ENCODE results near the gene CCL26. TPM values are rescaled to one million over a fixed set of nuclear protein-coding genes. Genes with fewer than 3 reads are reported as not detected.
"Not testable (repeated sequence)": the region's sequence is repeated elsewhere in the genome, so short reads cannot be mapped to it uniquely, and the experiment has no call there.

Gene CCL26
- total RNA-seq, 1 experiment from 2014 or later: 28.4 TPM

DNA sequence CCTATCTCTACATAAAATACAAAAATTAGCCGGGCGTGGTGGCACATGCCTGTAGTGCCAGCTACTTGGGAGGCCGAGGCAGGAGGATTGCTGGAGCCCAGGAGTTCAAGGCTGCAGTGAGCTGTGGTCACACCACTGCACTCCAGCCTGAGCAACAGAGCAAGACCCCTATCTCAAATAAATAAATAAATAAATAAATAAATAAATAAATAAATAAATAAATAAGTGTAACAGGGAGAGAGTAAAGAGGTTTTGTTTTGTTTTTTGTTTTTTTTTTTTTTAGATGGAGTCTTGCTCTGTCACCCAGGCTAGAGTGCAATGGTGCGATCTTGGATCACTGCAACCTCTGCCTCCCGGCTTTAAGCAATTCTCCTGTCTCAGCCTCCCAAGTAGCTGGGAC is 20.6 kb upstream of the CCL26 start:
- DNase-seq (ENCODE audit: low read depth): not testable (repeated sequence)

DNA sequence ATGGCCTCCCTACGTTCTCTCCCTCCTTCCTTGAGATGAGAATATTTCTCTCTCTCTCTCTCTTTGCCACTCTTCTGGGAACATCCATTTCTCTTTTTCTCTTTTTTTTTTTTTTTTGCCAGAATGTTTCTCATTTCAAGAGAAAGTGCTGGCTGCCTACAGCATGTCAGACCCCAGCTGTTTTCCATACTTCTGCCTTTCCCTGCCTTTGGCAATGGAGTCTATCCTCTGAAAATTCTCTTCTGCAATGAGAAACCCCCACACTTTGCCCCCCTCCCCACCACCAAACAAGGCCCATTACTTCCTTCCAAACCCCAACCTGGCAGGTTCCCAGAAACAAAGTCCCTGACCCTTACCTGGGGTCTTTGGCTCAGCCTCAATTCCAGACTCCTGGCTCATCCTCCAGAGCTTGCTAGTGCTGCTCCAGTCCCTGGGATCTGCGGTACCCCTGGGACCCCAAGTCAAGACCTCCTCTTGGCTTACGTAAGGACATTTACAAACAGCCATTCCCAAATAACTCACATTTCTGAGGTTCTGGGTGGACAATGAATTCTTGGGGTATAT is 17.4 kb upstream of the CCL26 start:
- no peak for DNase-seq (ENCODE audit: low read depth)

- not testable (repeated sequence) for DNase-seq (ENCODE audit: low read depth)
These were observed 16.3 kb upstream of the CCL26 start for GRCh38 chr7:75788154-75788847.

DNA sequence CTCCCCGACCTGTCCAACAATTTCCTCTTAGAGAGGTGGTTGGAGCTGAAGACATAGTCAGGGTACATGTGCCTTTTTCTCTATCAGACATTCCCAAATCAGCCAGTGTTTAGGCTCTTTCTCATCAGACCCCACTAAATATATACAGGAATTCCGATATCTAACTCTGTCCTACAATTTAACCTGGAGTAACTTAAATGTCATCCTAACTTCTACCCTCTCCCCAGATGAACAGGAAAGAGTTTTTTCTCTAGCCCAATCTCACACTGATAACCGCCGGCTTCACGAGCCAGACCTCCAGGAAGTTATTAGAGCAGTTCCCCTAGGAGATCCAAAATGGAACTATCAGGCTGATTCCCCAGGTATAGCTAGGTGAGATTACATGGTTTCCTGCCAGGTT is 11.0 kb upstream of the CCL26 start:
- not testable (repeated sequence) for DNase-seq (ENCODE audit: low read depth)

- DNase-seq (ENCODE audit: low read depth): not testable (repeated sequence)
These were observed 8.7 kb upstream of the CCL26 start for GRCh38 chr7:75780647-75781273.

- peak; percentile 65 for DNase-seq (ENCODE audit: low read depth)
These were observed 7.5 kb upstream of the CCL26 start for GRCh38 chr7:75779516-75779915.

- DNase-seq (ENCODE audit: low read depth): not testable (repeated sequence)
These were observed 7.0 kb upstream of the CCL26 start for GRCh38 chr7:75779035-75779434.

GRCh38 chr7:75776295-75776971 is 4.4 kb upstream of the CCL26 start:
- DNase-seq (ENCODE audit: low read depth): peak; percentile 94

GRCh38 chr7:75773958-75774357 is 1.9 kb upstream of the CCL26 start:
- not testable (repeated sequence) for DNase-seq (ENCODE audit: low read depth)

GRCh38 chr7:75771224-75771623 is 787 bp downstream of the CCL26 start:
- DNase-seq (ENCODE audit: low read depth): peak; percentile 90

DNA sequence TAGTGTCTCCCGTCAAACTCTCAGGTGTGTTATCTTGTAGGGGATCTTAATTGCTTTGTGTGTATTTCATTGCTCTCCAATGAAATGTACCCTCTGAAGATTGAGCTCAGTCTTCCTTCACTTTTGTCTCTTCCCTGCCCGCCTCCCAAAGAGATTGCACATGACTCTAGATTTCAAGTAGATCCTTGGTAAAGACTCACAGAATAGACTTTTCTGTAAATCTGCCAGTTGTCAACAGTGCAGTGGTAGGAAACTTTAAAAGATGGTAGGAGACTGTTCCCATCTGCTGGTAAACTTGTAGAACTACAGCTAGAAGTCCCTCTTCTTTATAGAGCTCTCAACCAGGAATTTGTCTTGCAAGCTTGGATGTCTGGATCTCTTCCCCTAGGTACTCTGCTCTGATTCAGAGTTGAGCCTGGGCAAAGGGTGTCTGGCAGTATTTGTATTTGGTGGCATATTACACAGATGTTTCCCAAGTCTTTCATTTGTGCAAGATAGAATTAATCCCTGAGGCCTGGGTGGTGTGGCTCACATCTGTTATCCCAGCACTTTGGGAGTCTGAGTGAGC is 9.6 kb downstream of the CCL26 start:
- DNase-seq (ENCODE audit: low read depth): peak; percentile 76

DNA sequence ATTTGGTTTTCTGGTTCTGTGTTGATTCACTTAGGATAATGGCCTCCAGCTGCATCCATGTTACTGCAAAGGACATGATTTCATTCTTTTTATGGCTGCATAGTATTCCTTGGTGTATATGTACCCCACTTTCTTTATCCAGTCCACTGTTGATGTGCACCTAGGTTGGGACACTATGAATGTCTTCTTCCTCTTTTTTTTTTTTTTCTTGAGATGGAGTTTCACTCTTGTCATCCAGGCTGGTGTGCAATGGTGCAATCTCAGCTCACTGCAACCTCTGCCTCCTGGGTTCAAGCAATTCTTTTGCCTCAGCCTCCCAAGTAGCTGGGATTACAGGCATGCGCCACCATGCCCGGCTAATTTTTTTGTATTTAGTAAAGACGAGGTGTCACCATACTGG is 10.2 kb downstream of the CCL26 start:
- DNase-seq (ENCODE audit: low read depth): not testable (repeated sequence)

DNA sequence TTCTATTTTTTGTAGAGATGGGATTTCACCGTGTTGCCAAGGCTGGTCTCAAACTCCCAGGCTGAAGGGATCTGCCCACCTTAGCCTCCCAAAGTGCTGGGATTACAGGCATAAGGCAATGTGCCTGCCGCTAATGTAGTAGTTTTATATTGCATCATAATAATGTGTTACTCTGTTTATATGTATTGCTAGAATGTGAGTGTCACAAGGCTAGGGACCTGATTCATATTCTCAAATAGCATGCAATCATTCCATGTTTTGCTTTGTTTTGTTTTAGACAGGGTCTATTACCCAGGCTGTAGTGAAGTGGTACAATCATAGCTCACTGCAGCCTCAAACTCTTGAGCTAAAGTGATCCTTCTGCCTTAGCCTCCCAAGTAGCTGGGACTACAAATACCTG is 13.5 kb downstream of the CCL26 start:
- no peak for DNase-seq (ENCODE audit: low read depth)

DNA sequence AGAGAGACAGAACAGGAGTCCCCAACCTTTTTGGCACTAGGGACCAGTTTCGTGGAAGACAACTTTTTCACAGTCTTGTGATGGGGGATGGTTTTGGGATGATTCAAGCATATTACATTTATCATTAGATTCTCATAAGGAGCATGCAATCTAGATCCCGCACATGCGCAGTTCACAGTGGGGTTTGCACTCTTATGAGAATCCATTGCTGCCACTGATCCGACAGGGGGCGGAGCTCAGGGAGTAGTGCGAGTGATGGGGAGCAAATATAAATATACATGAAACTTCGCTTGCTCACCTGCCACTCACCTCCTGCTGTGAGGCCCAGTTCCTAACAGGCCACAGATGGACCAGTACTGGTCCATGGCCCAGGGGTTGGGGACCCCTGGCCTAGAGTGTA is 14.2 kb downstream of the CCL26 start:
- no peak for DNase-seq (ENCODE audit: low read depth)

DNA sequence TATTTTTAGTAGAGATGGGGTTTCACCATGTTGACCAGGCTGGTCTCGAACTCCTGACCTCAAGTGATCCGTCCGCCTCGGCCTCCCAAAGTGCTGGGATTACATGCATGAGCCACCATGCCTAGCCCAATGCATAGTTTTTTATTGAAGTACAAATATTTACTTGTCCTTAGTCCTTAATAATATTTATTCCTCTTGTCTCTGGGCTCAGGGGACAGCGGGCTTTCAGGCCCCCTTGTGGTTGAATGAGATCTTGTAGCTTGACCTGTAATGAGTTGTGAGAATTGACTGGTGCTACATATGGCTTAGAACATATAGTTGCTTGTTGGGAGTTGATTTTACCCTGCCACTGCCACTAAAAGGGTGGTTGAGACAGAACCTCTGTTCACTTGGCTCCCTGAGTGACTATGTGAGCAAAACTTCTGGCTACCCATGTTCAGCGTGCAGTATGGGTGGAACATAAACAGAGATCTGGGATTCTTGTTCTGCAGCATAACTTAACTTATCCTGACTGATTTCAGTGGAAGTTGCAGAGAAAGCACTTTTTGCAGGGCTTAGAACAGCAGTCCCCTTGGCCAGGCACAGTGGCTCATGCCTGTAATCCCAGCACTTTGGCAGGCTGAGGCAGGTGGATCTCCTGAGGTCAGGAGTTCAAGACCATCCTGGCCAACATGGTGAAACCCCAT is 14.9 kb downstream of the CCL26 start:
- peak; percentile 52 for DNase-seq (ENCODE audit: low read depth)

DNA sequence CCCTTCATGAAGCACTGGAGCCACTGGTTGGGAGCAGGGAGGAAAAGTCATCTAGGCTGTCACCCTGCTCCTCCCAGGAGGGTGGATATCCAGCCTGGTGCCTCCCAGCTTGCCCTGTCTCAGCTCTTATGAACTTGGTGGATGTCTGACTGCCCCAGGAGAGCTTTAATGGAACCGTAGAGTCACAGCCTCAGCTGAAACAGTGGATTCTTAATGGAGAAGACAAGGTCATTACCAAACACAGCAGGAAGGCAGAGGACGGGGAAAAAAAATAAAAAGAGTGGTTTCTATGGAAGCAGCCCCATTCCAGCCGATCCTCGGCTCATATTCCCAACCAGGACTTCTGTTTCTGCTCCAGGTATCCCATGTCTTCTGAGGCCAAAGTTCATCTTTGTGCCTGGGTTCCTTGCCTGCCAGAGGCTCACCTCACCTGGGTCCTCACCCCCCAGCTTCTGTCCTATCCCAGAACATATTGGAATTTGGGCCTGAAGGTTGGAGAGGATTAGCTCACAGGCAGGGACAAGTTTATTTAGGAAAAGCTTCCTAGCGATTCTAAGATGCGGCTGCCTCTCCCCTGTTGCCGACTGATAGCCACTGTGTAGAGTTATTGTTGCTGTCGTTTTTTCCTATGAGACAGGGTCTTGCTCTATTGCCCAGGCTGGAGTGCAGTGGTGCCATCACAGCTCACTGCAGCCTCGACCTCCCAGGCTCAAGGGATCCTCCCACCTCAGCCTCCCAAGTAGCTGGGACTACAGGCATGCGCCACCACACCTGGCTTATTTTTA is 15.6 kb downstream of the CCL26 start:
- no peak for DNase-seq (ENCODE audit: low read depth)

DNA sequence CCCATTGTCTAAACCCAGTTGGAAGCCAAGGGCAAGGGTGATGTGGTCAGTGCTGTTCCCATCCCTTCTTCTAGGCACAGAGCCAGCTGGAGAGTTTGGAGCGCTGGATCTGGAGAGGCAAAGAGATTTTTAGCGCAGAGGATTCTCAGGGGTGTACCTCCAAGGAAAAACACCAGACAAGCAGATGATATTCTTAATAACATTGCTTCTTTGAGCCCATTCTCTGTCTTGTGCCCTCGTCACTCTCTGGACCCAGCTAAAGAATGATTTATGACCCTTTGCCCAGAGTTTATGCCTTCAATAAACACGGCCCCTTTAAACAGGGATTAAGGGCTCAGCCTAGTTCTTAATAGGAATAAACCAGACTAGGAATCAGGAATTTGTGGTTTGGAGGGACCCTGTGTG is 28.6 kb downstream of the CCL26 start:
- DNase-seq (ENCODE audit: low read depth): peak; percentile 30

- DNase-seq (ENCODE audit: low read depth): no peak
These were observed 31.0 kb downstream of the CCL26 start for GRCh38 chr7:75740846-75741497.

DNA sequence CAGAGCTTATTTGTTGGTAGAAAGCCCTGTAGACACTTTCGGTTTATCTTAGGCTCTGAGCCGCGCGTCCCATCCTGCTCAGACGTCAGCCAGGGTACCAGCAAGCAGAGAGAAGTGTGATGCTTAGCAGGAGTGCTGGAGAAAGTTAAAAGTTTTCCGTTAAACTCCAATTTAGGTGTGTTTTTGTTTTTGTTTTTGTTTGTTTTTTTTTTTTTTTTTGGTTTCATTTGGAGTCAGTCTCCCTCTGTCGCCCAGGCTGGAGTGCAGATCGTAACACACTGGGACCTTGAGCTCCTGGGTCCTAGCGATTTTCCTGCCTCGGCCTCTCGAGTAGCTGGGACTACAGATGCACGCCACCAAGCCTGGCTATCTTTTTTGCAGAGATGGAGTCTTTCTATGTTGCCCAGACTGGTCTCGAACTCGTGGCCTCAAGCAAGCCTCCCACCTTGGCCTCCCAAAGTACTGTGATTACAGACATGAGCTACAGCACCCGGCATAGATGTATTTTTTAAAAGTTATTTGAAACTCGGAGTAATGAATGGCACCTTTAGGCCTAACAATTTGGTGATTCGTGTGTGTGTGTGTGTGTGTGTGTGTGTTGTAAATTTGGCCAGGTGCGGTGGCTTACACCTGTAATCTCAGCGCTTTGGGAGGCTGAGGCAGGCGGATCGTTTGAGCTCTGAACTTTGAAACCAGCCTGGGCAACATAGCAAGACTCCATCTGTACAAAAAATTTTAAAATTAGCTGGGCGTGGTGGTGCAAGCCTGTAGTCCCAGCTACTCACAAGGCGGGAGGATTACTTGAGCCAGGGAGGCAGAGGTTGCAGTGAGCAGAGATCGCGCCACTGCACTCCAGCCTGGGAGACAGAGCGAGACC is 32.0 kb downstream of the CCL26 start:
- no peak for DNase-seq (ENCODE audit: low read depth)

Data from M059J (cell line).